Progenitor cell of endocrine pancreas (in vitro differentiated cells): Measurements from ENCODE around the gene OSBPL10. TPM values are rescaled to one million over a fixed set of nuclear protein-coding genes. Genes with fewer than 3 reads are reported as not detected.
A peak's percentile ranks its signal among the peaks of the same experiment; 100 is the strongest.

Source experiments
- DNase-seq: peaks from one replicate; pipeline ENCODE4 v3.0.0; 2021; ENCODE audit warnings: low spot score; ENCODE audit not compliant: unreplicated experiment
- H3K27ac Mint-ChIP-seq: 2 replicates; pipeline ENCODE4 v1.8.0; 2021; ENCODE audit warnings: mild to moderate bottlenecking, moderate library complexity, mixed read lengths
- H3K27me3 Mint-ChIP-seq: 2 replicates; pipeline ENCODE4 v1.8.0; 2021; ENCODE audit warnings: mixed read lengths
- H3K36me3 Mint-ChIP-seq: 2 replicates; pipeline ENCODE4 v1.8.0; 2022; ENCODE audit warnings: mixed read lengths; ENCODE audit not compliant: insufficient read depth
- H3K4me1 Mint-ChIP-seq: 2 replicates; pipeline ENCODE4 v1.8.0; 2021; ENCODE audit warnings: low read depth, mixed read lengths
- H3K4me3 Mint-ChIP-seq: 2 replicates; pipeline ENCODE4 v1.8.0; 2021; ENCODE audit warnings: low read depth, mild to moderate bottlenecking, moderate library complexity, mixed read lengths
- H3K9me3 Mint-ChIP-seq: 2 replicates; pipeline ENCODE4 v1.8.0; 2021; ENCODE audit warnings: low read depth, mixed read lengths
- total RNA-seq: library from RNA; stranded (reverse); gene quantifications from 2 replicates; pipeline ENCODE4 v1.2.1, GENCODE V29; 2021
- TF ChIP-seq, protein P1 (sequence below): fragments of 200-600 bp; sonication (generic); IDR thresholded peaks from one replicate; pipeline ENCODE4 v1.5.0; 2021; ENCODE audit warnings: antibody characterized with exemption, mild to moderate bottlenecking; ENCODE audit not compliant: unreplicated experiment

Gene OSBPL10
- total RNA-seq, 1 donor from 2014 or later, result 25.2 TPM

DNA sequence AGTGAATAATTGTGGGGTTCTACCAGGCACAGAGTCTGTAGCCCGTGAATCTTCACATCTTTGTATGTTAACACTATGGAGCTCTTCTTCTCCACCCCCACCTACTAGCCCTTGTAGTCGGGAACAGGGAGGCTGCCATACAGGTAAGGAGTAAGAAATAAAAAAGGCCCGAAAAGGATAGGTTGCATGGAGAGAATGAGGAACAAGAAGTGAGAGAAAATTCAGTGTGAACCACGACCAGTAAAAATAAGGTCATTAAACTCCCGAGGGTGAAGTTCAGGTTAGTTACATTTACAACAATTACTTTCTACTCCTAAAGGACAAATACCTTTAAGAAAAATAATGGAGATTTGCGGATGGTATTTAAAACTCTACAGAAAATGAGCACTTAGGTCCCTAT is 53.3 kb downstream of the OSBPL10 start:
- TF ChIP-seq, protein P1, sequence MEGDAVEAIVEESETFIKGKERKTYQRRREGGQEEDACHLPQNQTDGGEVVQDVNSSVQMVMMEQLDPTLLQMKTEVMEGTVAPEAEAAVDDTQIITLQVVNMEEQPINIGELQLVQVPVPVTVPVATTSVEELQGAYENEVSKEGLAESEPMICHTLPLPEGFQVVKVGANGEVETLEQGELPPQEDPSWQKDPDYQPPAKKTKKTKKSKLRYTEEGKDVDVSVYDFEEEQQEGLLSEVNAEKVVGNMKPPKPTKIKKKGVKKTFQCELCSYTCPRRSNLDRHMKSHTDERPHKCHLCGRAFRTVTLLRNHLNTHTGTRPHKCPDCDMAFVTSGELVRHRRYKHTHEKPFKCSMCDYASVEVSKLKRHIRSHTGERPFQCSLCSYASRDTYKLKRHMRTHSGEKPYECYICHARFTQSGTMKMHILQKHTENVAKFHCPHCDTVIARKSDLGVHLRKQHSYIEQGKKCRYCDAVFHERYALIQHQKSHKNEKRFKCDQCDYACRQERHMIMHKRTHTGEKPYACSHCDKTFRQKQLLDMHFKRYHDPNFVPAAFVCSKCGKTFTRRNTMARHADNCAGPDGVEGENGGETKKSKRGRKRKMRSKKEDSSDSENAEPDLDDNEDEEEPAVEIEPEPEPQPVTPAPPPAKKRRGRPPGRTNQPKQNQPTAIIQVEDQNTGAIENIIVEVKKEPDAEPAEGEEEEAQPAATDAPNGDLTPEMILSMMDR, result no peak
- Mint-ChIP-seq H3K27ac (no peak overlapping the region), H3K27me3 (no peaks in the 10 kb centered on the region), H3K9me3 (no peaks in the 10 kb centered on the region), H3K4me1 (peaks cover 6% of the 10 kb centered on the region), H3K4me3 (no peak overlapping the region), H3K36me3 (no peaks in the 10 kb centered on the region)
- DNase-seq, result no peak

GRCh38 chr3:31926543-31926942 is 54.5 kb downstream of the OSBPL10 start:
- H3K27me3 Mint-ChIP-seq, result no peaks in the 10 kb centered on the region
- H3K27ac Mint-ChIP-seq, result no peak overlapping the region
- no peak overlapping the region for H3K4me3 Mint-ChIP-seq
- H3K36me3 Mint-ChIP-seq, result no peaks in the 10 kb centered on the region
- H3K9me3 Mint-ChIP-seq, result peaks cover 4% of the 10 kb centered on the region
- peaks cover 9% of the 10 kb centered on the region for H3K4me1 Mint-ChIP-seq
- DNase-seq, result no peak
- TF ChIP-seq, protein P1, result no peak

DNA sequence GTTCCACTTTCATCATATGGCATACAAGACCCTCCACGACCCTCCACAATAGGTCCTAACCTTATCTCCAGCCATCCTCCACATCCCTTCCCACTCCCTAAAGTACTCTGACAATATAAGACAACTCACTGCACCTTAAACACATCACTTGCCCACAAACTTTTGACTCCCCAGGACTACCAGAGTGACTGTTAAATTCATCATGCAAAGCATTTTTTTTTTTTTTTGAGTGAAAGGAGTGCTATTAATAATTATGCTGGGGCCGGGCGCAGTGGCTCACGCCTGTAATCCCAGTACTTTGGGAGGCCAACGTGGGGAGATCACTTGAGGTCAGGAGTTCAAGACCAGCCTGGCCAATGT is 55.8 kb downstream of the OSBPL10 start:
- Mint-ChIP-seq H3K36me3 (no peaks in the 10 kb centered on the region), H3K27me3 (no peaks in the 10 kb centered on the region), H3K27ac (no peak overlapping the region), H3K9me3 (peaks cover 9% of the 10 kb centered on the region), H3K4me1 (peaks cover 10% of the 10 kb centered on the region), H3K4me3 (no peak overlapping the region)
- no peak for DNase-seq
- TF ChIP-seq, protein P1, result no peak

GRCh38 chr3:31924610-31925270 is 56.3 kb downstream of the OSBPL10 start:
- Mint-ChIP-seq H3K27me3 (no peaks in the 10 kb centered on the region), H3K4me3 (no peak overlapping the region), H3K4me1 (peaks cover 12% of the 10 kb centered on the region), H3K27ac (no peak overlapping the region), H3K36me3 (peaks cover 3% of the 10 kb centered on the region), H3K9me3 (peaks cover 14% of the 10 kb centered on the region)
- DNase-seq, result no peak
- TF ChIP-seq, protein P1, result no peak

- peaks cover 3% of the 10 kb centered on the region for H3K36me3 Mint-ChIP-seq
- no peak overlapping the region for H3K4me3 Mint-ChIP-seq
- no peak for DNase-seq
- TF ChIP-seq, protein P1, result no peak
- no peaks in the 10 kb centered on the region for H3K27me3 Mint-ChIP-seq
- H3K4me1 Mint-ChIP-seq, result peaks cover 22% of the 10 kb centered on the region
- peak overlapping the region; percentile 40 for H3K27ac Mint-ChIP-seq
- H3K9me3 Mint-ChIP-seq, result peaks cover 21% of the 10 kb centered on the region
These were observed 58.1 kb downstream of the OSBPL10 start for GRCh38 chr3:31922962-31923361.
